PFSK-1 (cell line): ENCODE results near the gene TMEM53.

ENCODE experiments used
- REST ChIP-seq, 2 experiments: IDR thresholded peaks; 2 replicates each; pipeline versions ENCODE4 v1.6.1 to v1.8.0; 2011 to 2012; ENCODE audit warnings: low read depth in 2 of 2, low read length in 2 of 2, control low read depth in 1 of 2, inconsistent platforms in 1 of 2, mild to moderate bottlenecking in 1 of 2, moderate library complexity in 1 of 2; ENCODE audit not compliant: insufficient read depth in 1 of 2
- SIN3A ChIP-seq: IDR thresholded peaks from 2 replicates; pipeline ENCODE4 v1.6.1; 2012; ENCODE audit warnings: mild to moderate bottlenecking, low read length, moderate library complexity, borderline replicate concordance; ENCODE audit not compliant: insufficient read depth

- TF ChIP-seq REST (IDR thresholded peaks at IDR 0.05; ENCODE audit: insufficient read depth in 1 of 2, low read depth in 2 of 2, low read length in 2 of 2) (no peak), SIN3A (no peak)
These were observed 31.4 kb downstream of the TMEM53 start for GRCh38 chr1:44642925-44643324.
